GM18505 (cell line): ENCODE results near the gene CLCN5.

Source experiments
- ATAC-seq: cut with Tn5 transposase; IDR thresholded peaks from one replicate; pipeline ENCODE4 v1.9.1; 2021; ENCODE audit not compliant: unreplicated experiment
- POLR2A ChIP-seq: IDR thresholded peaks from 4 replicates; pipeline ENCODE4 v1.6.1; 2011; ENCODE audit warnings: borderline replicate concordance; ENCODE audit not compliant: insufficient read depth, insufficient read length; ENCODE audit errors: extremely low read depth

Gene CLCN5

GRCh38 chrX:50067435-50068284 lies 145.3 kb downstream of the CLCN5 start:
- no peak for ATAC-seq
- TF ChIP-seq POLR2A: no peak

GRCh38 chrX:50068285-50068563 lies 145.8 kb downstream of the CLCN5 start:
- TF ChIP-seq POLR2A: no peak
- no peak for ATAC-seq

GRCh38 chrX:50068893-50069292 lies 146.5 kb downstream of the CLCN5 start:
- ATAC-seq: no peak
- TF ChIP-seq POLR2A: no peak

- no peak for ATAC-seq
- TF ChIP-seq POLR2A: no peak
These were observed 149.1 kb downstream of the CLCN5 start for GRCh38 chrX:50071494-50071893.

GRCh38 chrX:50072110-50072509 lies 149.7 kb downstream of the CLCN5 start:
- no peak for ATAC-seq
- no peak for TF ChIP-seq POLR2A

- no peak for TF ChIP-seq POLR2A
These were observed 151.2 kb downstream of the CLCN5 start for GRCh38 chrX:50073601-50074000.

GRCh38 chrX:50075630-50076339 lies 153.4 kb downstream of the CLCN5 start:
- TF ChIP-seq POLR2A: no peak
- no peak for ATAC-seq

More at GRCh38 chrX:50073601-50074000, 151.2 kb downstream of the CLCN5 start:
- ATAC-seq: no peak

GRCh38 chrX:50081282-50081889 lies 159.0 kb downstream of the CLCN5 start:
- no peak for TF ChIP-seq POLR2A
- no peak for ATAC-seq

GRCh38 chrX:50082741-50083140 lies 160.3 kb downstream of the CLCN5 start:
- no peak for TF ChIP-seq POLR2A
- no peak for ATAC-seq

- TF ChIP-seq POLR2A: no peak
- no peak for ATAC-seq
These were observed 166.2 kb downstream of the CLCN5 start for GRCh38 chrX:50088645-50089044.

GRCh38 chrX:50093625-50094024 lies 171.2 kb downstream of the CLCN5 start:
- no peak for ATAC-seq
- TF ChIP-seq POLR2A: no peak

GRCh38 chrX:50097071-50097470 lies 174.7 kb downstream of the CLCN5 start:
- ATAC-seq: no peak
- no peak for TF ChIP-seq POLR2A

- TF ChIP-seq POLR2A: no peak
- no peak for ATAC-seq
These were observed 175.8 kb downstream of the CLCN5 start for GRCh38 chrX:50098241-50098640.

GRCh38 chrX:50098749-50099148 lies 176.4 kb downstream of the CLCN5 start:
- no peak for TF ChIP-seq POLR2A

More at GRCh38 chrX:50098749-50099148, 176.4 kb downstream of the CLCN5 start:
- ATAC-seq: no peak
